Activated CD4-positive, alpha-beta T cell treated with anti-CD3 and anti-CD28 coated beads, Interleukin-2, amount 50 U/mL, for 48 hours (primary cell): ENCODE results near the gene LIMA1.
"Not testable (repeated sequence)": the region's sequence is repeated elsewhere in the genome, so short reads cannot be mapped to it uniquely, and the experiment has no call there.

Experiments used
- DNase-seq, 2 experiments: peaks; one replicate each; pipeline ENCODE4 v3.0.0-alpha.2; 2020

The LIMA1 gene

DNA sequence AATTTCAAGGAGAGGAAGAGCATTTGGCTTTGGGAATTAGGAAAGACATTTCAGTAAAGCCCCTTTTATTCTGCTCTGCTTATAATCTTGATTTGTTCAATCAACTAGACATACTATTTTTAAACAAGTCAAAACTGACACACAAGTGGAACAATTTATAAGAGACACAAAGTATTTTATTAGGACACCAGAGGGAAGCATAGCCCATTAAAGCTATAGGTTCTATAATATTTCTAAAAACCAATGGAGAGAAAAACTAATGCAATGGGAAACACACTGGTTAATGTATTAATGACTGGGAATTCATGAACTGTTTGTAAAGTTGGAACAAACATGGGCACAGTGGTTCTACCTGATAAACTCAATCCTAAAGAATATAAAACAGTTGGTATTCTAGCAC lies 100.9 kb downstream of the LIMA1 start:
- DNase-seq: no peak

- DNase-seq: no peak
Observed at GRCh38 chr12:50181691-50182090, 101.6 kb downstream of the LIMA1 start.

GRCh38 chr12:50175716-50176026 lies 107.6 kb downstream of the LIMA1 start:
- no peak for DNase-seq

DNA sequence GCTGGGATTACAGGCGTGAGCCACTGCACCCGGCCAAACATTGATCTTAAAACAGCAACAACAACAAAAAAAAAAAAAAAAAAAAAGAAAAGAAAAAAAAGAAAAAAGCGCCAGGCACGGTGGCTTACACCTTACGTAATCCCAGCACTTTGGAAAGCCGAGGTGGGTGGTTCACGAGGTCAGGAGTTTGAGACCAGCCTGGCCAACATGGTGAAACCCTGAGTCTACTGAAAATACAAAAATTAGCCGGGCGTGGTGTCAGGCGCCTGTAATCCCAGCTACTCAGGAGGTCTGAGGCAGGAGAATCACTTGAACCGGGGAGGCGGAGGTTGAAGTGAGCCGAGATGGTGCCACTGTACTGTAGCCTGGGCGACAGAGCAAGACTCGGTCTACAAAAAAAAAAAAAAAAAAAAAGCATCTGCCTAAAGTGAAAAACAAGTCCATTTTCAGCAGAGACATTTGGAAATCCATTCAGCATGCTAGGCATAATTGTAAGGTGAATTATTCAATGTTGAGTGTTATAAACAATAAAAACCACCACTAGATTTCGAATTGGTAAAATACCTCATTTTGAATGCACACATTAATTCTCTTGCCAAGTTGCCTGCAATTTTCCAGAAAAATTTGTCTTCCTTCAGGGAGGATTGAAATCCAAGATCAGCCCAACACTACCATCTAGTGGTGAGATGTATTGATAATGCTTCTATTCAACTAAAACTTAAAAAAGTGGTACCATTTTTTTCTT lies 108.2 kb downstream of the LIMA1 start:
- DNase-seq: no peak

DNA sequence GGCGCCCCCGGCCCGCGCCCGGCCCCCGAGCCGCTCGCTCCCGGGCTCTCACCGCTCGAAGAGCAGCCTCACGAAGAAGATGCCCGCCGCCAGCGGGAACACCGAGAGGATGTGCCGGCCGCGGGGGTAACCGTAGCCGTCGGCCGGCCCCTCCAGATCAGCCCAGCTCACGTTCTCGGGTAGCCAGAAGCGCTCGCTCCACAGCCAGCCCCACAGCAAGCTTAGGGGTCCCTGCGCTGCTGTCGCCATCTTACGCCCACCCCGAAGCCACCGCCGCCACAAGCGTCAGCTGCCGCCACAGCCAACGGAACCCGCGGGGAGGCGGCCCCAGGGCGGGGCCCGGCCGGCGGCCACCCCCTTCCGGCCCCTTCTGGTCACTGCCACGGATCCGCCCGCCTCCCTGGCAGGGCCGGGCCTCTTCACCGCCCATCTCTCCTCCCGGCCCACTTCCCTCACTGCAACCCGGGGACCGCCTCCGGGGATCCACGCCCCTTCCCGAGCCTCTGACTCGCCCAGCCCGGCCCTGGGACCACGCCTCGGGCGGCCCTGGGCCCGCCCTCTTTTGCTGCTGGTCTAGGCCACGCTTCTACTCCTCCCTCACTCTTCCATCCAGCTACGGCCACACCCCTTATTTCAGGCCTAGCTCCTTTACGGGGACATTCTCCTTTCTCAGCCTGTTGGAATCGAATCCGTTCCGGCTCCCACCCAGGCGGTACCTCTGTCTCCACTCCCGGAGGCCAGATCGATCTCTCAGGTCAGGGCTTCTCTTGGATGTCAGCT lies 116.1 kb downstream of the LIMA1 start, which contains the start of gene CERS5:
CERS5 (minus strand) TSS at position 321 of the 780 bp plus-strand sequence; CDS start at position 249, 72 bp downstream.
- DNase-seq: peak; percentile 98 to 99

DNA sequence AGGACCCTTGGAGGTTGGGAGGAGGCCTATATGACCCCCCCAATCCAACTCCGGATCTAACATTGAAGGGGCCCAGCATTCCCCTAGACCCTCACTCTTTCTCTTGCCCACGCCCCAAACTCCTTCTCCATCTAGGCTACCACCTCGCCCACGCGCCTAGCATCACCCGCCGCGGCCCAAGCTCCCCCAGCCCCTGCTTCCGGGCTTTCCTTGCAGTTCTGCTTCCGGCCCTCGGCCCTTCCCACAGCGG lies 116.6 kb downstream of the LIMA1 start:
- peak; percentile 74 to 80 for DNase-seq

DNA sequence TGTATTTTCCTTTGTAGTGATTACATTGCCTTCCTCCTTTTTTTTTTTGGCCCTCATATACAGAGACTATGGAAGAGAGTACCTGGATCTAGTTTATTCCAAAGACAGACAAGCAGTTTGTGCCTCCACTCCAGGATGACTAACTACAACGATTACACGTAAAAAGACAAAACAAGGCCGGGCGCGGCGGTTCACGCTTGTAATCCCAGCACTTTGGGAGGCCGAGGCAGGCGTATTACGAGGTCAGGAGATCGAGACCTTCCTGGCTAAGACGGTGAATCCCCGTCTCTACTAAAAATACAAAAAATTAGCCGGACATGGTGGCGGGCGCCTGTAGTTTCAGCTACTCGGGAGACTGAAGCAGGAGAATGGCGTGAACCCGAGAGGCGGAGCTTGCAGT lies 118.4 kb downstream of the LIMA1 start:
- DNase-seq: no peak

DNA sequence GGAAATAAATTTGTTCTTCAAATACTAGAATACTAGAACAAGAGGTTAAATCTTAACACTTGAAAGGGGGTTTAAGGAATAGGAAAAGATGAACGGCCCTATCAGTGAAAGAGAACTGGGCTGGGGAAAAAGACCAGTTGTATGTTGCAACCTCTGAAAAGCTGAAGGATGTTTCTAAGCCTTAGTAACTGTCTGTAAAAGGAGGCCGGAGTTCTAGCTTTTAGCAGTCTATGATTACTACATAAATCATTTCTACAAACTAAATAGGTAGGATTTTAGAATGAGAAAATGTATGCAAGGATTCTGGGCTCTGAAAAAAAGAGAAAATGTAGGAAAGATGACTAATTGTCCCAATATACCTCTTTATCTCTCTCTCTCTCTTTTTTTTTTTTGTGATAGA lies 121.1 kb downstream of the LIMA1 start:
- DNase-seq: no peak

DNA sequence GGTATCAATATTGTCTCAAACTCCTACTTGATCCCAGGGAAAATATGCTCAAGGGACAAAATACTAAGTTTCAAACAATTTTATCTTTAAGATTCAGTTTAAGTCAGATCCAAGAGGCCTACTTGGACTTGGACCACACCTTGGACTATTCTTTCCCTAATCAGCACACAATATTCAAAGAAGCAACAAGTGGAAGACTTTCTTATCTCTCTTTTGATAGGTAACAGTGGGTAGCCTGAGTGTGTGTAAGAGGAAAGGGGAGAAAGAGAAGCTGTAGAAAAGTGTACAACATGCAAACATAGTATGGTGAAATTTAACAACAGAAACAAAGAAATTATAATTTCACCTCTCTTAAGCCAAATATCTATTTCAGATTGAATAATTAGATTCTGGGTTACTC lies 122.7 kb downstream of the LIMA1 start:
- no peak for DNase-seq

DNA sequence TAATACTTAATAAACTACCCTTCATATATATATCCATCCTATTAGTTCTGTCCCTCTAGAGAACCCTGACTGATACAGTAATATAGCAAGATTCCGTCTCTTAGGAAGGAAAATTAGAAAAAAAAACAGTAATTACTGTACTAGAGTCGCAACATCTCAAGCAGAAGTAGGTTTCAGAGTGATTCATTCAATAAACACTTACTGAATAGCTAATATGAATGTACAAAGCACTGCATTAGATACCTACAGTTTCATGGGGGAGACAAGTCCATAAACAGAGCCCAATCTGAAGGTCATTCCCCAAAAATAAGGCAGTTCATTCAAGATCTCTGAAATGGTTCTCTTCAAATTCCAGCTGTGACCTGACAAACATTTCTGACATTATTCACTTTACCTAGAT lies 126.1 kb downstream of the LIMA1 start:
- no peak for DNase-seq

DNA sequence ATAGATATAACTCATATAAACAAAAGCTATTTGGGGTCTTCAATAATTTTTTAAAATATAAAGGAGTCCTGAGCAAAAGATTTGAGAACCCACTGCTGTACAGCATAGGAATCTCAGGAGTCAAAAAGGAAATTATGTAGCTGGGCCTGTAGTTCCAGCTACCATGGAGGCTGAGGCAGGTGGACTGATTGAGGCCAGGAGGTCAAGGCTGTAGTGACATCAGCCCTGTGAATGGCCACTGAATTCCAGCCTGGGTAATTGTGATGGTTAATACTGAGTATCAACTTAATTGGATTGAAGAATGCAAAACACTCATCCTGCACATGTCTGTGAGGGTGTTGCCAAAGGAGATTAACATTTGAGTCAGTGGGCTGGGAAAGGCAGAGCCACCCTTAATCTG lies 126.7 kb downstream of the LIMA1 start:
- DNase-seq: no peak

DNA sequence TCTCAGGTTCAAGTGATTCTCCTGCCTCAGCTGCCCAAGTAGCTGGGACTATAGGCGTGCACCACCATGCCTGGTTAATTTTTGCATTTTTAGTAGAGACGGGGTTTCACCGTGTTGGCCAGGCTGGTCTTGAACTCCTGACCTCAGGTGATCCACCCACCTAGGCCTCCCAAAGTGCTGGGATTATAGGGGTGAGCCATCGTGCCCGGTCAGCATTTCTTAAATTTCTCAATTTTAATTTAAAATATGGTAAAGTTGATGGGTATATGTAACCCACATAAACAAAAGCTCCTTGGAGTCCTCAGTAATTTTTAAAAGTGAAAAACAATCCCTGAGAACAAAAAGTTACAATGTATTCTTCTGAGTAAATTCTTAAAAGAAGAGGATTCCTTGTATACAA lies 128.4 kb downstream of the LIMA1 start:
- DNase-seq: not testable (repeated sequence)

DNA sequence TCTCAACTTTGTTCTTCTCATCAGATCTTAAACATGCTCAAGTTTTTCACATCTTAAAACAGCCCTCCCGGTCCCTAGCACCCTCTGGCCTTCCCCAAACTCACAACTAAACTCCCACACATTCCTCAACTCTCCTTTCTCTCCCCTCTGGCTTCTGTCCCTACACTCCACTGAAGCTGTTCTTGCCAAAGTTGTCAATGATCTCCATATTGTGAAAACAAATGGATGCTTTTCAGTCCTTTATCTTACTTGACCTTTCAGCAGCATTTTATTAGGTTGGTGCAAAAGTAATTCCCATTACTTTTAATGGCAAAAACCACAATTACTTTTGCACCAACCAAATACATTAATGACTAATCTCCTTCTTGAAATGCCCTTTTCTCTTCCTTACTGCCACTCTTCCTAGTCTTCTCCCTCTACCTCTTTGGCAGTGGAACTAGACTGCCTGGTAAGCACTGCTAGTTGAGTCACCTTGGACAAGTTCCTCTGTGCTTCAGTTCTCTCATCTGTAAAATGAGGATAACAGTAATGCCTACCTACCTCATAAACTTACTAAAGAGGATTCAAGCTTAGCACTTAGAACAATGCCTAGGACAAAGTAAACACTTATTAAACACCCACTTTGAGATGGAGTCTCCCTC lies 132.2 kb downstream of the LIMA1 start:
- DNase-seq: no peak

DNA sequence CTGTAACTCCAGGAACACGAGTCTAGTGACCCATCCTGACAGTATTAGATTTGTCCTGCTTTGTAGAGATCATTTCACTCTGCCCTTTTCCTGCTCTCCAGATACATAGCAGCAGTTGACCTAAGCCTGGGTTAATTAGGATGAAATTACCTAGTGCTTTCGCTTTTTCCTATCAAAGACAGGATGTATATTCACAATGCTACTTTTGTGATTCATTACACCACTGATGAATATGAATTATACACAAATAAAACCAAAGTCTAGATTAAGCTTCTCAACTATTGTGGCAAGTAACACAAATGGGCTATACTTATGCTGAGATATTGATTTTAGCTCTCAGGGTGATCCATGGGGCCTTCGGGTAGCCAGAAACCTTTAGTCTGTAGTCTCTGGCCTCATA lies 134.0 kb downstream of the LIMA1 start:
- no peak for DNase-seq

DNA sequence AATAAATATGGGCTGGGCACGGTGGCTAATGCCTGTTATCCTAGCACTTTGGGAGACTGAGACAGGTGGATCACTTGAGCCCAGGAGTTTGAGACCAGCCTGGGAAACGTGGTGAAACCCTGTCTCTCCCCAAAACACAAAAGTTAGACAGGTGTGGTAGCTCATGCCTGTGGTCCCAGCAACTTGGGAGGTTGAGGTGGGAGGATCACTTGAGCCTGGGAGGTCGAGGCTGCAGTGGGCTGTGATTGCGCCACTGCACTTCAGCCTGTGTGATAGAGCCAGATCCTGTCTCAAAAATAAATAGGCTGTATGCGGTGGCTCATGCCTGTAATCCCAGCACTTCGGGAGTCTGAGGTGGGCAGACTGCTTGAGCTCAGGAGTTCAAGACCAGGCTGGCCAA lies 135.3 kb downstream of the LIMA1 start:
- not testable (repeated sequence) for DNase-seq

GRCh38 chr12:50147281-50147680 lies 136.0 kb downstream of the LIMA1 start:
- DNase-seq: no peak

GRCh38 chr12:50145439-50145838 lies 137.9 kb downstream of the LIMA1 start:
- no peak for DNase-seq

GRCh38 chr12:50142993-50143392 lies 140.3 kb downstream of the LIMA1 start:
- no peak for DNase-seq

- DNase-seq: no peak
Observed at GRCh38 chr12:50132505-50133135, 150.7 kb downstream of the LIMA1 start.

DNA sequence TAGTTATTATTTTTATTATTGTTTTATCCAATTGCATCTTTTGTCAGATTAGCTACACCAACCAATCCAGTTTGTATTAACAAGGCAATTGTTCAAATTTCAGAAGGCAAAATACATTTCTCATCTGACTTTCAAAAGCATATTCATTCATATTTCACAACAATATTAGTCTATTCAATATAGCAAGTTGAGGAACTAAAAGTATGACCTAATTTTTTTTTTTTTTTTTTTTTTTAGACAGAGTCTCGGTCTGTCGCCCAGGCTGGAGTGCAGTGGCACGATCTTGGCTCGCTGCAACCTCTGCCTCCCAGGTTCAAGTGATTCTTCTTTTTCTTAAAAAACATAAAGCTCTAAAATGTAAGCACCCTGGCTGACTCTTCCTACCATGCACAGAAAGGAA lies 154.0 kb downstream of the LIMA1 start:
- DNase-seq: no peak

GRCh38 chr12:50127546-50127945 lies 155.8 kb downstream of the LIMA1 start:
- no peak for DNase-seq
